H1 (cell line): ENCODE data around the gene RIPPLY2.

Experiments
- ASH2L ChIP-seq: fragments of 200-600, 300-600 bp; sonication (generic); IDR thresholded peaks from one replicate; pipeline ENCODE4 v1.7.1; 2017; ENCODE audit warnings: low read length
- CREB1 ChIP-seq: IDR thresholded peaks from 2 replicates; pipeline ENCODE4 v1.6.1; 2012; ENCODE audit warnings: inconsistent platforms
- PHF8 ChIP-seq: fragments of 200-600 bp; sonication (generic); conservative IDR thresholded peaks from 2 replicates; pipeline ENCODE4 v1.7.1; 2012; ENCODE audit warnings: low read depth, mild to moderate bottlenecking, inconsistent platforms, low read length, moderate library complexity
- POLR2A ChIP-seq, 2 experiments: IDR thresholded peaks; 1 replicate in 1 of 2; 2 replicates in 1 of 2; pipeline ENCODE4 v1.6.1; 2011; ENCODE audit warnings: low read depth in 2 of 2, low read length in 2 of 2, mild to moderate bottlenecking in 2 of 2; ENCODE audit errors: control extremely low read depth in 1 of 2
- RFX5 ChIP-seq: IDR thresholded peaks from 2 replicates; pipeline ENCODE4 v1.6.1; 2011; ENCODE audit warnings: low read depth, low read length, improper control_type of control experiment, borderline replicate concordance
- RXRA ChIP-seq: IDR thresholded peaks from 2 replicates; pipeline ENCODE4 v1.6.1; 2011; ENCODE audit warnings: low read depth, mild to moderate bottlenecking, low read length, moderate library complexity; ENCODE audit not compliant: insufficient read depth
- TCF12 ChIP-seq: IDR thresholded peaks from 2 replicates; pipeline ENCODE4 v1.6.1; 2011; ENCODE audit warnings: low read depth, mild to moderate bottlenecking, low read length
- TF ChIP-seq, protein P1 (sequence below), 3 experiments: IDR thresholded peaks; 1 replicate in 2 of 3; 2 replicates in 1 of 3; pipeline versions ENCODE4 v1.5.1 to v1.6.1; 2011; ENCODE audit warnings: low read length in 3 of 3, mild to moderate bottlenecking in 3 of 3, inconsistent platforms in 2 of 3, low read depth in 1 of 3, moderate library complexity in 1 of 3; ENCODE audit not compliant: insufficient read depth in 1 of 3; ENCODE audit errors: control extremely low read depth in 1 of 3

DNA sequence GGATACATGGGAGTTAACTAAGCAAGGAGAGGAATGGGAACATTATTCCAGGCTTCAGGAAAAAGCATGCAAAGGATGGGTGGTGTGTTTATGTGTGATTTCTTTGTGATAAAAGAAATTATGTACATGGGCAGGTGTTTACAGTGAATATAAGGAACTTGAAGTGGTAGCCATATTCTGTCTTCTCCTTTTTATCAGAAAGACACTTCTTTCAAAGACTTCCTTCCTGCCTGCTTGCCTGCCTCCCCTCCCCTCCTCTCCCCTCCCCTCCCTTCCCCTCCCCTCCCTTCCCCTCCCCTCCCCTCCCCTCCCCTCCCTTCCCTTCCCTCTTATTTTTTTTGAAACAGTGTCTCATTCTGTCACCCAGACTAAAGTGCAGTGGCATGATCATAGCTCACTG lies 20.7 kb downstream of the RIPPLY2 start:
- TF ChIP-seq TCF12 = no peak
- TF ChIP-seq, protein P1, sequence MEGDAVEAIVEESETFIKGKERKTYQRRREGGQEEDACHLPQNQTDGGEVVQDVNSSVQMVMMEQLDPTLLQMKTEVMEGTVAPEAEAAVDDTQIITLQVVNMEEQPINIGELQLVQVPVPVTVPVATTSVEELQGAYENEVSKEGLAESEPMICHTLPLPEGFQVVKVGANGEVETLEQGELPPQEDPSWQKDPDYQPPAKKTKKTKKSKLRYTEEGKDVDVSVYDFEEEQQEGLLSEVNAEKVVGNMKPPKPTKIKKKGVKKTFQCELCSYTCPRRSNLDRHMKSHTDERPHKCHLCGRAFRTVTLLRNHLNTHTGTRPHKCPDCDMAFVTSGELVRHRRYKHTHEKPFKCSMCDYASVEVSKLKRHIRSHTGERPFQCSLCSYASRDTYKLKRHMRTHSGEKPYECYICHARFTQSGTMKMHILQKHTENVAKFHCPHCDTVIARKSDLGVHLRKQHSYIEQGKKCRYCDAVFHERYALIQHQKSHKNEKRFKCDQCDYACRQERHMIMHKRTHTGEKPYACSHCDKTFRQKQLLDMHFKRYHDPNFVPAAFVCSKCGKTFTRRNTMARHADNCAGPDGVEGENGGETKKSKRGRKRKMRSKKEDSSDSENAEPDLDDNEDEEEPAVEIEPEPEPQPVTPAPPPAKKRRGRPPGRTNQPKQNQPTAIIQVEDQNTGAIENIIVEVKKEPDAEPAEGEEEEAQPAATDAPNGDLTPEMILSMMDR (IDR thresholded peaks at IDR 0.05; ENCODE audit: control extremely low read depth in 1 of 3, insufficient read depth in 1 of 3, low read depth in 1 of 3, low read length in 3 of 3) = no peak
- TF ChIP-seq POLR2A (IDR thresholded peaks at IDR 0.05; ENCODE audit: control extremely low read depth in 1 of 2, low read depth in 2 of 2, low read length in 2 of 2) = no peak
- no peak for TF ChIP-seq PHF8
- TF ChIP-seq RXRA = no peak
- TF ChIP-seq RFX5 = no peak
- TF ChIP-seq CREB1 = no peak
- no peak for TF ChIP-seq ASH2L
